Measurements from ENCODE around the gene USP7.

USP7 gene

DNA sequence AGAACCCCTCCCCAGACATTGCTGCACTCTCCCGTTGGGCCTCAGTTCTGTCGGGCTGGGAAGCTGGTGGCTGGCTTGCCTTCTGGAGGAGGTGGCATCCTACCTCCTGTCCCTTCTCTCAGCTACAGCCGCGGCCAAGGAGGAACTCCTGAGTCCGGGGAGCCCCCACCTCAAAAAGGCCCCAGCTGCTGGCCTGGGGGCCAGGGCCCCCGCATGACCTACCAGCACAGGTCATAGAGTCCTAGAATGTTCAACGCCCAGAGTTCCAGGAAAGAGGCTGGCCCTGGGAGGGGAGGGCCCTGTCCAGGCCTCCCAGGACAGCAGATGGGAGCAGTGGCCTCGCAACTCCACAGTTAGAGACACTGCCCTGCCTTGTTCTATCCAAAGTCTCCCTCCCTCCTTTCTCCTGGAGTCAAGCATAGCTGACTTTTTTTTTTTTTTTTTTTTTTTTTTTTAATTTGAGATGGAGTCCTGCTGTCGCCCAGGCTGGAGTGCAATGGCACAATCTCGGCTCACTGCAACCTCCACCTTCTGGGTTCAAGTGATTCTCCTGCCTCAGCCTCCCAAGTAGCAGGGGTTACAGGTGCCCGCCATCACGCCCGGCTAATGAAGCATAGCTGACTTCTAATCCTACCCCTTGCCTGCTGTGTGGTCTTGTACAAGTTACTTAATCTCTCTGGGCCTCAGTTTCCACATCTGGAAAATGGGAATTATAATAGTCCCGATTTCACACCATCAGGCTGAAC, 102.0 kb downstream of the USP7 start:
- DNase-seq (ENCODE audit: low spot score) = no peak

GRCh38 chr16:8859913-8860881, 103.5 kb downstream of the USP7 start:
- no peak for DNase-seq (ENCODE audit: low spot score)

DNA sequence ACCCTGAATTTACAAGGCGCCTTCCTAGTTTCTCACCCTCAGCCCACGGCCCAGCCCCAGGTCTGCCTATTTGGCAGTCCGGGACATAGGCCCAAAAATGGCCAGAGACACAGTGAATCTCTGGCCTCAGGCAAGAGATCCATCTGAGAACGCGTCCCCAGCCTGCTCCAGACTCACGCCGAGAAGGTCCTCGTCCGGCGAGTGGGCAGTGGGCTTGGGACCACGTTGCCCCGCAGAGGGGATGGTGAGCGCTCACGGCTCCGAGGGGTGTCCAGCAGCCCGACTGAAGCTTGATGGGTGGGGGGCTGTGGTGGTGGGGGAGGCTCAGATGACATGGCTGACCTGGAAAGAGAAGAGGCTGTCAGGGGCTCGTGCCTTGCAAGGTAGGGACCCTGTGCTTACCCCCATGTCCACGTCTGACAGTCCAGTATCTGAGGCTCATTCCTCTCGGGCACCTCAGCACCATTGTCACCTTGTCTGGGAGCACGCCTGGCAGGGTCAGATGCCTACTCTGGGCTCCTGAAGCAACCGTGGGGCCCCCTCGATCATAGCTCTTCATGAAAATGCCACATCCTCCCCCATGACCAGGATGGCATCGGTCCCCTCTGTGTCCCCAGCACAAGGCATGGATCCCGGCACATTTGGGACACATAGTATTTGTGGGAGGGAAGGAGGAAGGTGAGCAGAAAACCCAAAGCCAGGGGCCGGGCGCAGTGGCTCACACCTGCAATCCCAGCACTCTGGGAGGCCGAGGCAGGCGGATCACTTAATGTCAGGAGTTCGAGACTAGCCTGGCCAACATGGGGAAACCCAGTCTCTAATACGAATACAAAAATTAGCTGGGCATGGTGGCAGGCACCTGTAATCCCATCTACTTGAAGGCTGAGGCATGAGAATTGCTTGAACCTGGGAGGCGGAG, 104.5 kb downstream of the USP7 start:
- DNase-seq (ENCODE audit: low spot score) = no peak

DNA sequence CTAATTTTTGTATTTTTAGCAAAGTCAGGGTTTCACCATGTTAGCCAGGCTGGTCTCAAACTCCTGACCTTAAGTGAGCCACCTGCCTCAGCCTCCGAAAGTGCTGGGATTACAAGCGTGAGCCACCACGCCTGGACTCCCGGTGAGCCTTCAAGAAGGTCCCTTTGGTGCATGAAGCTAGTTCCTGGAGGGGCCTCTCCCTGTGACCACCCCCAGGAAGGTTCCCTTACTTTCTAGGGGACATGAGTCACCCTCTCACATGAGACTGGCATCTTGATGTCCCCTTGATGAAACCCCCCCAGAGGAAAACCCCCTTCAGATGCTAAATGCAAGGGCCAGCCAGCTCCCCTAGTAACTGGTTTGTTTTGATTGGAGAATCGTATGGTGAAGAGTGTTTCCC, 107.7 kb downstream of the USP7 start:
- no peak for DNase-seq (ENCODE audit: low spot score)

GRCh38 chr16:8855051-8855786, 108.5 kb downstream of the USP7 start:
- DNase-seq (ENCODE audit: low spot score) = no peak

GRCh38 chr16:8854298-8854948, 109.3 kb downstream of the USP7 start:
- no peak for DNase-seq (ENCODE audit: low spot score)

GRCh38 chr16:8853611-8854010, 110.1 kb downstream of the USP7 start:
- no peak for DNase-seq (ENCODE audit: low spot score)

- DNase-seq (ENCODE audit: low spot score) = no peak
Measured at GRCh38 chr16:8853150-8853549, 110.6 kb downstream of the USP7 start.

DNA sequence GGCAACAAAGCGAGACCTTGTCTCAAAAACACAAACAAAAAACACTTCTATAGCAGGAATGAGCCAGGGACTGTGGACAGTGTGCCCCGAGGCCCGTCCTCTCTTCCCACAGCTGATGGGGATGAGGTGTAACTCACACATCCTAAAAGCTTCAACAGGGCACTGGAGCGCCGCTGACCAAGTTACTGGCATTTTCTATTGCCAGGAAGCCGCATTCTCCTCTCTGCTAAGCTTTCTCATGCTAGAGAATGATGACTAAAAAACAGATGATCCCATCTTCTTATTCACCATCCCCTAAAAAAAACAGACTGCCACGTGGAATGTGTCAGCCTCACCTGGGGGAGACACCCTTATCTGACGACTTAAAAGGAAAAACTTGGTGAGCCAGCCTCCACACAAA, 111.2 kb downstream of the USP7 start:
- DNase-seq (ENCODE audit: low spot score) = no peak

- no peak for DNase-seq (ENCODE audit: low spot score)
Measured at GRCh38 chr16:8851761-8852403, 111.8 kb downstream of the USP7 start.

DNA sequence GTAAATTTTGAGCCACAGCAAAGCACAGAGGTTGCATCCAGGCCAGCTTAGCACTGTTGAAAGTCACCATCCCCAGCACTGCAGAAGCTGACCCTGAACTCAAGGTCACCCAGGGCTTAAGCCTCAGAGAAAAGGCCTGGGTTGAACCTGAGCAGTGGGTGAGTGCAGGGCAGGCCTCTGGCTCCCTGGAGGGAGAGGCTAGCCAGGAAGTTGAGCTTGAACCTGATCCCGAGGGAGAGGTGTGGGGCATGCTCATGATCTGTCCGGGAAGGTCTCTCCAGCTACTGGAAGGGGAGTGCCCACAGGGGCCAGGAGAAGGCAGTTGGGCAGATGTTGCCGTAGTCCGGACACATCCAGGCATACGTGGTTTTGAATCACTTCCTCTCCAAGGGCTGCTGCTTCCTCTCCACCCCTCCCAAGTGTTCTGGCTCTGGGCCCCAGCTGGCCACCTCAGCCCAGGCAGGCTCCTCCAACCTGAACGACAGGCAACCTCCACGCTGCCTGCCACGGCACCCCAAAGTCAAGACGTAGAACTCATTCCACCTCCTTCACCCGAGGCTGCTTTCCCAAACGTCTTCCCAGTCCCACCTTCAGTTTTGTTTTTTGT, 113.3 kb downstream of the USP7 start:
- no peak for DNase-seq (ENCODE audit: low spot score)

GRCh38 chr16:8849411-8850011, 114.2 kb downstream of the USP7 start:
- no peak for DNase-seq (ENCODE audit: low spot score)

- DNase-seq (ENCODE audit: low spot score) = no peak
Measured at GRCh38 chr16:8848939-8849391, 114.7 kb downstream of the USP7 start.

GRCh38 chr16:8848231-8848938, 115.3 kb downstream of the USP7 start:
- DNase-seq (ENCODE audit: low spot score) = no peak

DNA sequence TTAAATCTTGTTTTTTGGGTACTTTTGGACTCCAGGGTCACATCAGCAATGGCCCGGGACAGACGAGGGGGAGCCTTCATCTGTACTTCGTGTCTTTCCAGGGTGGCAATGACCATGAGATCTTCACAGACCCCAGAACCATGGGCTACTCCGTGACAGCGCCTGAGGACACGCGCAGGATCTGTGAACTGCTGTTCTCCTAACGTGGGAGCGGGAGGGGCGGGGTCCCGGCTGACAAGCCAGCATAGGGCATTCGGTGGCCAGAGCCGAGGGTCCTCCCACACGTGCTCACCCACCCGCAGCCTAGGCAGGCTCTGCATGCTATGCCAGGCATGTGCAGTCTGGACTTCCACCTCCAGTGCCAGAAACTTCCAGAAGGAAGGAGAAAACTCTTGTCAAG, 116.1 kb downstream of the USP7 start:
- no peak for DNase-seq (ENCODE audit: low spot score)

DNA sequence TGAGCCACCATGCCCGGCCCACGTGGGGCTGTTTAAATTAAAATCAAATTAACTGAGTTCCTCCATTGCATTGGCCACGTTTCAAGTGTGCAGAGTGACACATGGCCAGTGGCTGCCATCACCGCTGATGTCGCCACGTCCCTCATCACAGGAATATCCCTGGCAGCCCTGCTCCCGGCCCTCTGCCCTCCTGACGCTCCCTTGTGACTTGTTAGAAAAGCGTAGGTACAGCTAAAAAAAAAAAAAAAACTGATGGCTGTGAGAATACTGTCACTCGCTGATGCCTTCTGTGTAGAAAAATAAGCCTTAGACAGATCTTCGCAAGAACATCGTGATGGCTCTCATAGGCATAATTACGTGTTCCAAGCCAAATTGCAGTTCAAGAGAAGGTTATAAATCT, 116.6 kb downstream of the USP7 start:
- DNase-seq (ENCODE audit: low spot score) = no peak

- DNase-seq (ENCODE audit: low spot score) = no peak
Measured at GRCh38 chr16:8846401-8846932, 117.2 kb downstream of the USP7 start.

GRCh38 chr16:8845699-8846298, 117.9 kb downstream of the USP7 start:
- no peak for DNase-seq (ENCODE audit: low spot score)

Measured in hematopoietic multipotent progenitor cell treated with erythropoietin and hydrocortisone succinate and interleukin-3 and kit ligand, for 15 days (in vitro differentiated cells).